WTC11 (cell line): ENCODE measurements around the gene CCNF. TPM values are rescaled to one million over a fixed set of nuclear protein-coding genes. Genes with fewer than 3 reads are reported as not detected.

Experiments
- ARID4B ChIP-seq: sonication (generic); formaldehyde crosslinking; IDR thresholded peaks from 2 replicates; pipeline ENCODE4 v1.8.0; 2023; ENCODE audit warnings: missing genetic modification reagents, mild to moderate bottlenecking, borderline replicate concordance
- EMX1 ChIP-seq: fragments of 250-450 bp; sonication (Bioruptor Pico); IDR thresholded peaks from 2 replicates; pipeline ENCODE4 v1.8.0; 2021; ENCODE audit warnings: mild to moderate bottlenecking
- ESRRA ChIP-seq: sonication (generic); formaldehyde crosslinking; IDR thresholded peaks from 2 replicates; pipeline ENCODE4 v1.8.1; 2022; ENCODE audit warnings: mild to moderate bottlenecking, missing genetic modification reagents, borderline replicate concordance
- NFATC4 ChIP-seq: fragments of 250-450 bp; sonication (Bioruptor Pico); IDR thresholded peaks from 2 replicates; pipeline ENCODE4 v1.9.0; 2021; ENCODE audit warnings: mild to moderate bottlenecking
- PREB ChIP-seq: sonication (generic); formaldehyde crosslinking; IDR thresholded peaks from 2 replicates; pipeline ENCODE4 v1.8.1; 2022; ENCODE audit warnings: mild to moderate bottlenecking, missing genetic modification reagents, moderate library complexity, borderline replicate concordance
- SMAD4 ChIP-seq: sonication (generic); formaldehyde crosslinking; IDR thresholded peaks from 2 replicates; pipeline ENCODE4 v1.8.0; 2022; ENCODE audit warnings: mild to moderate bottlenecking, missing genetic modification reagents
- USF1 ChIP-seq: sonication (generic); formaldehyde crosslinking; IDR thresholded peaks from 2 replicates; pipeline ENCODE4 v1.8.0; 2022; ENCODE audit warnings: mild to moderate bottlenecking, missing genetic modification reagents
- USF2 ChIP-seq: sonication (generic); formaldehyde crosslinking; IDR thresholded peaks from 2 replicates; pipeline ENCODE4 v1.8.1; 2023; ENCODE audit warnings: mild to moderate bottlenecking, missing genetic modification reagents, moderate library complexity
- ZNF232 ChIP-seq: sonication (generic); formaldehyde crosslinking; IDR thresholded peaks from 2 replicates; pipeline ENCODE4 v1.8.0; 2022; ENCODE audit warnings: mild to moderate bottlenecking, missing genetic modification reagents
- total RNA-seq: library from RNA; stranded (reverse); gene quantifications from 3 replicates; pipeline ENCODE4 v1.2.3, GENCODE V29; 2021
- TF ChIP-seq, protein P1 (sequence below): sonication (generic); formaldehyde crosslinking; conservative IDR thresholded peaks from 2 replicates; pipeline ENCODE4 v1.8.1; 2023; ENCODE audit warnings: mild to moderate bottlenecking, low read depth, missing genetic modification reagents, moderate library complexity
- TF ChIP-seq, protein P2 (sequence below): fragments of 250-450 bp; sonication (Bioruptor Pico); IDR thresholded peaks from 2 replicates; pipeline ENCODE4 v1.8.0; 2021; ENCODE audit warnings: mild to moderate bottlenecking
- TF ChIP-seq, protein P3 (sequence below): sonication (generic); formaldehyde crosslinking; IDR thresholded peaks from 2 replicates; pipeline ENCODE4 v1.8.1; 2022; ENCODE audit warnings: low read depth, missing genetic modification reagents, borderline replicate concordance
- TF ChIP-seq, protein P4 (sequence below): sonication (generic); formaldehyde crosslinking; IDR thresholded peaks from 2 replicates; pipeline ENCODE4 v1.8.1; 2022; ENCODE audit warnings: missing genetic modification reagents, borderline replicate concordance

Gene CCNF
- total RNA-seq, 1 experiment from 2014 or later = 65.7 TPM

DNA sequence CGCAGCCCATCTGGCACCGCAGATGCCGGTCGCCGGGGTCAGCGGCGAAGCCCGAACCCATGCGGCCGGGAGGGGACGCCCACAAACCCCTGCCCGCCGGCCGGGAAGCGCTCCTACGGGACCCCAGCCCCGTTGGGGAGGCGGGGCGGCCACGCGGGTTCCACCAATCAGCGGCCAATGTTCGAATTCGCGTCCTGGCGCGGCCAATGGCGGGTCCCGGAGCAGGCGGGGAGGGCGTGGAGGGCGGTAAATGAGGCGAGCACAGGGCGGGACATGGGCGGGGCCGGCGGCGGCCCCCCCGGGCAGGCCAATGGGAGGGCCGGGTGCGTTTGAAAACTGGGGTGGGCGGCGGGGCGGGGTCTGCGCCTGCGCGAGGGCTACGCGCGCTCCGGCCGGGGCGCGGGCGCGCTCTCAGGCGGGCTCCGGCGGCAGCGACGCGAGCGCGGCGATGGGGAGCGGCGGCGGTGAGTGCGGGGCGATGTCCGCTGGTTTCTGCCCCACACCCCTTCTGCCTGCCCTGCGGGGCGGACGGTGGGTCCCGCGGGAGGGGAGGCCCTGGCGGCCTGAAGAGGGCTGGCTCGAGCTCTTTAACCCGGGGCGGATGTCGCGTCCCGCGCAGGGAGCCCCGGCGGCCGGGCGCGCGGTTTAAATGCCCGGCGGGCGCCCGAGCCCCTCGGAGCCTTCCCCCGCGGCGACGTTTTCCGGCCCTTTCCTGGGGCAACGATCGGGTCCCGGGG is at the start of gene CCNF (continued):
- TF ChIP-seq PREB (CRISPR knock-in tag) (0 out of 2 replicates have a peak, but pooled peaks have one; percentile 62), SMAD4 (CRISPR knock-in tag) (peak; percentile 90), USF1 (CRISPR knock-in tag) (peak; percentile 77), ARID4B (CRISPR knock-in tag) (no peak; the same call in 1 of the 2 replicates), ZNF232 (CRISPR knock-in tag) (no peak), USF2 (CRISPR knock-in tag) (no peak), NFATC4 (no peak), EMX1 (CRISPR knock-in tag) (no peak), ESRRA (CRISPR knock-in tag) (no peak)
- TF ChIP-seq, protein P1, sequence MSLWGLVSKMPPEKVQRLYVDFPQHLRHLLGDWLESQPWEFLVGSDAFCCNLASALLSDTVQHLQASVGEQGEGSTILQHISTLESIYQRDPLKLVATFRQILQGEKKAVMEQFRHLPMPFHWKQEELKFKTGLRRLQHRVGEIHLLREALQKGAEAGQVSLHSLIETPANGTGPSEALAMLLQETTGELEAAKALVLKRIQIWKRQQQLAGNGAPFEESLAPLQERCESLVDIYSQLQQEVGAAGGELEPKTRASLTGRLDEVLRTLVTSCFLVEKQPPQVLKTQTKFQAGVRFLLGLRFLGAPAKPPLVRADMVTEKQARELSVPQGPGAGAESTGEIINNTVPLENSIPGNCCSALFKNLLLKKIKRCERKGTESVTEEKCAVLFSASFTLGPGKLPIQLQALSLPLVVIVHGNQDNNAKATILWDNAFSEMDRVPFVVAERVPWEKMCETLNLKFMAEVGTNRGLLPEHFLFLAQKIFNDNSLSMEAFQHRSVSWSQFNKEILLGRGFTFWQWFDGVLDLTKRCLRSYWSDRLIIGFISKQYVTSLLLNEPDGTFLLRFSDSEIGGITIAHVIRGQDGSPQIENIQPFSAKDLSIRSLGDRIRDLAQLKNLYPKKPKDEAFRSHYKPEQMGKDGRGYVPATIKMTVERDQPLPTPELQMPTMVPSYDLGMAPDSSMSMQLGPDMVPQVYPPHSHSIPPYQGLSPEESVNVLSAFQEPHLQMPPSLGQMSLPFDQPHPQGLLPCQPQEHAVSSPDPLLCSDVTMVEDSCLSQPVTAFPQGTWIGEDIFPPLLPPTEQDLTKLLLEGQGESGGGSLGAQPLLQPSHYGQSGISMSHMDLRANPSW (CRISPR knock-in tag) = no peak
- TF ChIP-seq, protein P2, sequence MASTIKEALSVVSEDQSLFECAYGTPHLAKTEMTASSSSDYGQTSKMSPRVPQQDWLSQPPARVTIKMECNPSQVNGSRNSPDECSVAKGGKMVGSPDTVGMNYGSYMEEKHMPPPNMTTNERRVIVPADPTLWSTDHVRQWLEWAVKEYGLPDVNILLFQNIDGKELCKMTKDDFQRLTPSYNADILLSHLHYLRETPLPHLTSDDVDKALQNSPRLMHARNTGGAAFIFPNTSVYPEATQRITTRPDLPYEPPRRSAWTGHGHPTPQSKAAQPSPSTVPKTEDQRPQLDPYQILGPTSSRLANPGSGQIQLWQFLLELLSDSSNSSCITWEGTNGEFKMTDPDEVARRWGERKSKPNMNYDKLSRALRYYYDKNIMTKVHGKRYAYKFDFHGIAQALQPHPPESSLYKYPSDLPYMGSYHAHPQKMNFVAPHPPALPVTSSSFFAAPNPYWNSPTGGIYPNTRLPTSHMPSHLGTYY (CRISPR knock-in tag) = no peak
- TF ChIP-seq, protein P3, sequence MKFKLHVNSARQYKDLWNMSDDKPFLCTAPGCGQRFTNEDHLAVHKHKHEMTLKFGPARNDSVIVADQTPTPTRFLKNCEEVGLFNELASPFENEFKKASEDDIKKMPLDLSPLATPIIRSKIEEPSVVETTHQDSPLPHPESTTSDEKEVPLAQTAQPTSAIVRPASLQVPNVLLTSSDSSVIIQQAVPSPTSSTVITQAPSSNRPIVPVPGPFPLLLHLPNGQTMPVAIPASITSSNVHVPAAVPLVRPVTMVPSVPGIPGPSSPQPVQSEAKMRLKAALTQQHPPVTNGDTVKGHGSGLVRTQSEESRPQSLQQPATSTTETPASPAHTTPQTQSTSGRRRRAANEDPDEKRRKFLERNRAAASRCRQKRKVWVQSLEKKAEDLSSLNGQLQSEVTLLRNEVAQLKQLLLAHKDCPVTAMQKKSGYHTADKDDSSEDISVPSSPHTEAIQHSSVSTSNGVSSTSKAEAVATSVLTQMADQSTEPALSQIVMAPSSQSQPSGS (CRISPR knock-in tag) = 0 out of 2 replicates have a peak, but pooled peaks have one; percentile 70
- TF ChIP-seq, protein P4, sequence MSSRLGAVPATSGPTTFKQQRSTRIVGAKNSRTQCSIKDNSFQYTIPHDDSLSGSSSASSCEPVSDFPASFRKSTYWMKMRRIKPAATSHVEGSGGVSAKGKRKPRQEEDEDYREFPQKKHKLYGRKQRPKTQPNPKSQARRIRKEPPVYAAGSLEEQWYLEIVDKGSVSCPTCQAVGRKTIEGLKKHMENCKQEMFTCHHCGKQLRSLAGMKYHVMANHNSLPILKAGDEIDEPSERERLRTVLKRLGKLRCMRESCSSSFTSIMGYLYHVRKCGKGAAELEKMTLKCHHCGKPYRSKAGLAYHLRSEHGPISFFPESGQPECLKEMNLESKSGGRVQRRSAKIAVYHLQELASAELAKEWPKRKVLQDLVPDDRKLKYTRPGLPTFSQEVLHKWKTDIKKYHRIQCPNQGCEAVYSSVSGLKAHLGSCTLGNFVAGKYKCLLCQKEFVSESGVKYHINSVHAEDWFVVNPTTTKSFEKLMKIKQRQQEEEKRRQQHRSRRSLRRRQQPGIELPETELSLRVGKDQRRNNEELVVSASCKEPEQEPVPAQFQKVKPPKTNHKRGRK (CRISPR knock-in tag) = no peak
